Testis (tissue), 2 donors: ENCODE measurements around the gene OR10D3.

Experiments used
- CTCF ChIP-seq, 3 experiments: fragments of 450-650 bp in 2 of 3; fragments of 200-600 bp in 1 of 3; sonication (generic) in 1 of 3; IDR thresholded peaks; one replicate each; pipeline ENCODE4 v1.5.1; 2016 to 2019; ENCODE audit warnings: antibody characterized with exemption in 3 of 3, mild to moderate bottlenecking in 2 of 3, moderate library complexity in 1 of 3
- POLR2A ChIP-seq: fragments of 450-650 bp; IDR thresholded peaks from one replicate; pipeline ENCODE4 v1.6.1; 2017; ENCODE audit warnings: antibody characterized with exemption, mild to moderate bottlenecking, moderate library complexity

DNA sequence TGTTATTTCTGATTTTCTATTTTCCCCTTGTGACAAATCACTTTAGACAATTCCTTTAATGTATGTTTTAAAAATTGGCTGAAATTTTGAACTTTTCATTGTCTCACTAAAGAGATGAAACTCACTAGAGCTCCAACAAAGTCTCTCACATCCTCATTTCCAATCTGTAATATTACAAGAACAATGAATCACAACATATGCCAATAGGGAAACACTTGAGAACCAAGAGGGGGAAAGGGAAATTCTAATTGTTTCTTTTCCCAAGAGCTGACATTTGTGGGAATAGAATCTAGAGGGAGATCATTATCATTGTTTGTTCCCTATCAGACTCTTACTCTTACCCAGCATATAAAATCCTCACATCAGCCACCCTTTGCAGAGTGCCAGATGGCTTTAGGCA, 28.2 kb downstream of the OR10D3 start:
- TF ChIP-seq POLR2A (no peak), CTCF (IDR thresholded peaks at IDR 0.05) (no peak)
